Measurements from ENCODE around the gene C12orf57. TPM values are rescaled to one million over a fixed set of nuclear protein-coding genes. Genes with fewer than 3 reads are reported as not detected.

Gene C12orf57, protein sequence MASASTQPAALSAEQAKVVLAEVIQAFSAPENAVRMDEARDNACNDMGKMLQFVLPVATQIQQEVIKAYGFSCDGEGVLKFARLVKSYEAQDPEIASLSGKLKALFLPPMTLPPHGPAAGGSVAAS
- total RNA-seq (2022) = 111 TPM in 2 replicates
- percentile 91 among the genes with signal in this experiment for Bru-seq, nascent RNA
- BruChase-seq, experiment 1, labeled RNA remaining after a 2-hour chase = percentile 79 among the genes with signal in this experiment
- BruChase-seq, experiment 2, labeled RNA remaining after a 6-hour chase = percentile 93 among the genes with signal in this experiment
- long read RNA-seq, transcript C12orf57-201 (3 exons, 560 nt) = major isoform, 48 of 54 reads
- long read RNA-seq, transcript C12orf57-202 (3 exons, 662 nt) = minor isoform, 5 of 54 reads
- long read RNA-seq, partial matches to known transcripts = 0 of 54 reads
- long read RNA-seq, other reads (novel, unspliced or antisense) = 0 of 54 reads

DNA sequence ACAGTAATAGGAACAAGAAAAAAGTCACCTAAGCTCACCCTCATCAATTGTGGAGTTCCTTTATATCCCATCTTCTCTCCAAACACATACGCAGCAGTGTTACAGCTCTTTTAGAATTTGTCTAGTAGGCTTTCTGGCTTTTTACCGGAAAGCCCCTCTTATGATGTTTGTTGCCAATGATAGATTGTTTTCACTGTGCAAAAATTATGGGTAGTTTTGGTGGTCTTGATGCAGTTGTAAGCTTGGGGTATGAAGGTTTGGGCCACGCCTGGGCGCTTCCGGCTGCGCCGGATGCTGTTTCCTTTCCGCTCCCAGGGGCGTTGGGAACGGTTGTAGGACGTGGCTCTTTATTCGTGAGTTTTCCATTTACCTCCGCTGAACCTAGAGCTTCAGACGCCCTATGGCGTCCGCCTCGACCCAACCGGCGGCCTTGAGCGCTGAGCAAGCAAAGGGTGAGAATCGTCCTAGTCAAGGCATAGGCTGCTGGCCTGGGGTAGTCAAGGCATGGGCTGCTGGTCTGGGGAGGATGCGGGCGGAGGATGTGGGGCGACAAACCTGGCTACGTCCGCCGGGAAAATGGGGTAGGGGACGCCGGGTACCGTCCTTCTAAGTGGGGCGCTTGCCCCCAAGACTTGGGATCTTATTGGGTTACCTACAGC, at the start of gene C12orf57, which contains the start of gene RNU7-1:
C12orf57 (plus strand) TSS at position 301 of the 659 bp plus-strand sequence; CDS start at position 401, 100 bp downstream.
RNU7-1 (plus strand) TSS at position 95 of the 659 bp plus-strand sequence.
- no peaks in the 10 kb centered on the region for H3K27me3 ChIP-seq (replicated peaks; ENCODE audit: control insufficient read depth, insufficient read depth, low read length)
- H3K4me1 ChIP-seq = peaks cover 18% of the 10 kb centered on the region
- CTCF ChIA-PET = interaction anchor here (0.6 to 6.0 kb wide), 22 partner anchors 10 to 974 kb away, joined by 3 to 241 read pairs (median 7); partner anchors contain the start of genes C1R, C1RL, LPCAT3 and SPSB2
- Mint-ChIP-seq H3K4me3 (ENCODE audit: unreplicated experiment) (peak within 1 kb of the TSS; percentile 88), H3K9me3 (ENCODE audit: unreplicated experiment) (no peaks in the 10 kb centered on the region), H3K4me1 (ENCODE audit: low read depth, unreplicated experiment) (peaks cover 40% of the 10 kb centered on the region), H3K27ac (ENCODE audit: unreplicated experiment) (peak within 1 kb of the TSS; percentile 99), H3K27me3 (ENCODE audit: insufficient read depth, unreplicated experiment) (peaks cover 4% of the 10 kb centered on the region), H3K36me3 (ENCODE audit: insufficient read depth, unreplicated experiment) (peaks cover 79% of the 10 kb centered on the region)
- H3K36me3 ChIP-seq (ENCODE audit: control insufficient read depth, insufficient read depth, low read length) = peaks cover 4% of the 10 kb centered on the region; the same call in 1 of the 2 replicates
- intact Hi-C loops (cut with micrococcal nuclease; ENCODE audit: unreplicated experiment) = loop anchor here (1.0 to 2.0 kb wide), 4 partner anchors 20 to 148 kb away; partner anchors contain the start of genes C1R, EMG1 and PHB2
- H3K9me3 ChIP-seq = no peaks in the 10 kb centered on the region
- H3K4me3 ChIP-seq (ENCODE audit: low read depth, low read length) = peak within 1 kb of the TSS; percentile 59
- TSS peak; percentile 75 for BruUV-seq (replicated peaks)
- peak; percentile 92 to 96 for DNase-seq
- POLR2A ChIA-PET = interaction anchor here (0.5 to 5.2 kb wide), 37 partner anchors 10 to 993 kb away, joined by 3 to 237 read pairs (median 8); partner anchors contain the start of genes ATN1, C1R, C1RL and CDCA3
- TF ChIP-seq, protein P1, sequence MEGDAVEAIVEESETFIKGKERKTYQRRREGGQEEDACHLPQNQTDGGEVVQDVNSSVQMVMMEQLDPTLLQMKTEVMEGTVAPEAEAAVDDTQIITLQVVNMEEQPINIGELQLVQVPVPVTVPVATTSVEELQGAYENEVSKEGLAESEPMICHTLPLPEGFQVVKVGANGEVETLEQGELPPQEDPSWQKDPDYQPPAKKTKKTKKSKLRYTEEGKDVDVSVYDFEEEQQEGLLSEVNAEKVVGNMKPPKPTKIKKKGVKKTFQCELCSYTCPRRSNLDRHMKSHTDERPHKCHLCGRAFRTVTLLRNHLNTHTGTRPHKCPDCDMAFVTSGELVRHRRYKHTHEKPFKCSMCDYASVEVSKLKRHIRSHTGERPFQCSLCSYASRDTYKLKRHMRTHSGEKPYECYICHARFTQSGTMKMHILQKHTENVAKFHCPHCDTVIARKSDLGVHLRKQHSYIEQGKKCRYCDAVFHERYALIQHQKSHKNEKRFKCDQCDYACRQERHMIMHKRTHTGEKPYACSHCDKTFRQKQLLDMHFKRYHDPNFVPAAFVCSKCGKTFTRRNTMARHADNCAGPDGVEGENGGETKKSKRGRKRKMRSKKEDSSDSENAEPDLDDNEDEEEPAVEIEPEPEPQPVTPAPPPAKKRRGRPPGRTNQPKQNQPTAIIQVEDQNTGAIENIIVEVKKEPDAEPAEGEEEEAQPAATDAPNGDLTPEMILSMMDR (IDR thresholded peaks at IDR 0.05; ENCODE audit: insufficient read depth in 1 of 2, low read depth in 1 of 2, low read length in 1 of 2, severe bottlenecking in 1 of 2, unreplicated experiment in 1 of 2) = no peak

DNA sequence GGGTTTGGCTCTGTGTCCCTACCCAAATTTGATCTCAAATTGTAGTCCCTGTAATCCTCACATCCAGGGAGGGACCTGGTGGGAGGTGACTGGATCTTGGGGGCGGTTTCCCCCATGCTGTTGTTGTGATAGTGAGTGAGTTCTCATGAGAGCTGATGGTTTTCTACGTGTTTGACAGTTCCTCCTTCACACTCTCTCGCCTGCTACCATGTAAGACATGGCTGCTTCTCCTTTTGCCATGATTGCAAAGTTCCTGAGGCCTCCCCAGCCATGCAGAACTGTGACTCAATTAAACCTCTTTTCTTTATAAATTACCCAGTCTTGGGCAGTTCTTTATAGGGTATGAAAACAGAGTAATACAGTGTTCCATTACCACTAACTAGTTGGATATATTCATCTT, 49.5 kb upstream of the C12orf57 start:
- Histone ChIP-seq H3K27me3 (replicated peaks; ENCODE audit: control insufficient read depth, insufficient read depth, low read length) (no peaks in the 10 kb centered on the region), H3K4me1 (peaks cover 15% of the 10 kb centered on the region), H3K4me3 (ENCODE audit: low read depth, low read length) (no peak overlapping the region), H3K9me3 (no peaks in the 10 kb centered on the region), H3K36me3 (ENCODE audit: control insufficient read depth, insufficient read depth, low read length) (no peaks in the 10 kb centered on the region)
- no peak overlapping the region for H3K27ac Mint-ChIP-seq (ENCODE audit: unreplicated experiment)
- H3K36me3 Mint-ChIP-seq (ENCODE audit: insufficient read depth, unreplicated experiment) = peaks cover 25% of the 10 kb centered on the region
- DNase-seq = no peak
- H3K27me3 Mint-ChIP-seq (ENCODE audit: insufficient read depth, unreplicated experiment) = no peaks in the 10 kb centered on the region
- ChIA-PET POLR2A (no interaction called here), CTCF (interaction anchor here (0.6 to 1.7 kb wide), 2 partner anchors 25 to 52 kb away, joined by 3 to 5 read pairs; no protein-coding TSS in a partner anchor)
- H3K9me3 Mint-ChIP-seq (ENCODE audit: unreplicated experiment) = no peaks in the 10 kb centered on the region
- peaks cover 1% of the 10 kb centered on the region for H3K4me1 Mint-ChIP-seq (ENCODE audit: low read depth, unreplicated experiment)
- BruUV-seq (replicated peaks) = no TSS peak
- TF ChIP-seq, protein P1 (IDR thresholded peaks at IDR 0.05; ENCODE audit: insufficient read depth in 1 of 2, low read depth in 1 of 2, low read length in 1 of 2, severe bottlenecking in 1 of 2, unreplicated experiment in 1 of 2) = no peak
- H3K4me3 Mint-ChIP-seq (ENCODE audit: unreplicated experiment) = no peak overlapping the region
- intact Hi-C loops (cut with micrococcal nuclease; ENCODE audit: unreplicated experiment) = no loop called here

DNA sequence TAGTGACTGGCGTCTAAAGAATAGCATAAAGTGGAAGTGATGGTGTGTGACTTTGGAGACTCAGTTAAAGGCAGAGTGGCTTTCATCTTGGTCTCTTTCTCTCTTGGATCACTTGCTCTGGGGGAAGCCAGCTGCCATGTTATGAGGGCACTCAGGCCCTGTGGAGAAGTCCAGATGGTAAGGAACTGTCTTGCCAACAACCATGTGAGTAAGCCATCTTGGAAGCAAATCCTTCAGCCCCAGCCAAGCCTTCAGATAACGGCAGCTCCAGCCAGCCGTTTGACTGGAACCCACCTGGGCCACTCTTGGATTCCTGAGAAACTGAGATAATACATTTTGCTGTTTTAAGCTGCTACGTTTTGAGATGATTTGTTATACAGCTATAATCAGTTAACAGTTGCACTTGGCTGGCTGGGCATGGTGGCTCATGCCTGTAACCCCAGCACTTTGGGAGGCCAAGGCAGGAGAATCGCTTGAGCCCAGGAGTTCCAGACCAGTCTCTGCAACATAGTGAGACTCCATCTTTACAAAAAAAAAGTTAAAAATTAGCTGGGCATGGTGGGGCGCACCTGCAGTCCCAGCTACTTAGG, 46.9 kb upstream of the C12orf57 start:
- Mint-ChIP-seq H3K4me1 (ENCODE audit: low read depth, unreplicated experiment) (peaks cover 6% of the 10 kb centered on the region), H3K4me3 (ENCODE audit: unreplicated experiment) (no peak overlapping the region), H3K27me3 (ENCODE audit: insufficient read depth, unreplicated experiment) (no peaks in the 10 kb centered on the region), H3K36me3 (ENCODE audit: insufficient read depth, unreplicated experiment) (no peaks in the 10 kb centered on the region), H3K27ac (ENCODE audit: unreplicated experiment) (no peak overlapping the region), H3K9me3 (ENCODE audit: unreplicated experiment) (no peaks in the 10 kb centered on the region)
- Histone ChIP-seq H3K4me3 (ENCODE audit: low read depth, low read length) (no peak overlapping the region), H3K9me3 (no peaks in the 10 kb centered on the region), H3K4me1 (no peaks in the 10 kb centered on the region), H3K36me3 (ENCODE audit: control insufficient read depth, insufficient read depth, low read length) (no peaks in the 10 kb centered on the region), H3K27me3 (replicated peaks; ENCODE audit: control insufficient read depth, insufficient read depth, low read length) (no peaks in the 10 kb centered on the region)
- ChIA-PET CTCF (interaction anchor here (0.8 kb wide), 1 partner anchor 28 kb away, joined by 4 read pairs; no protein-coding TSS in a partner anchor), POLR2A (no interaction called here)
- intact Hi-C loops (cut with micrococcal nuclease; ENCODE audit: unreplicated experiment) = no loop called here
- BruUV-seq (replicated peaks) = no TSS peak
- DNase-seq = no peak
- TF ChIP-seq, protein P1 (IDR thresholded peaks at IDR 0.05; ENCODE audit: insufficient read depth in 1 of 2, low read depth in 1 of 2, low read length in 1 of 2, severe bottlenecking in 1 of 2, unreplicated experiment in 1 of 2) = no peak

Data from Caco-2 (cell line).